Adrenal gland (tissue), 5 donors: ENCODE data around the gene RIPOR2.

Source experiments
- POLR2A ChIP-seq, 2 donors: fragments of 450-650 bp; IDR thresholded peaks; one replicate each; pipeline ENCODE4 v1.6.1; 2017; ENCODE audit warnings: antibody characterized with exemption in 2 of 2, mild to moderate bottlenecking in 2 of 2, moderate library complexity in 1 of 2
- TF ChIP-seq, protein P1 (sequence below), 6 experiments: fragments of 450-650 bp in 4 of 6; fragments of 200-600 bp in 2 of 6; sonication (generic) in 1 of 6; IDR thresholded peaks; 1 replicate in 5 of 6; 2 replicates in 1 of 6; pipeline versions ENCODE4 v1.5.1 to v1.8.0; 2016 to 2021; ENCODE audit warnings: antibody characterized with exemption in 6 of 6, mild to moderate bottlenecking in 2 of 6, moderate library complexity in 1 of 6
- donor health status: DM: no; HTN: no; CAD: no.

DNA sequence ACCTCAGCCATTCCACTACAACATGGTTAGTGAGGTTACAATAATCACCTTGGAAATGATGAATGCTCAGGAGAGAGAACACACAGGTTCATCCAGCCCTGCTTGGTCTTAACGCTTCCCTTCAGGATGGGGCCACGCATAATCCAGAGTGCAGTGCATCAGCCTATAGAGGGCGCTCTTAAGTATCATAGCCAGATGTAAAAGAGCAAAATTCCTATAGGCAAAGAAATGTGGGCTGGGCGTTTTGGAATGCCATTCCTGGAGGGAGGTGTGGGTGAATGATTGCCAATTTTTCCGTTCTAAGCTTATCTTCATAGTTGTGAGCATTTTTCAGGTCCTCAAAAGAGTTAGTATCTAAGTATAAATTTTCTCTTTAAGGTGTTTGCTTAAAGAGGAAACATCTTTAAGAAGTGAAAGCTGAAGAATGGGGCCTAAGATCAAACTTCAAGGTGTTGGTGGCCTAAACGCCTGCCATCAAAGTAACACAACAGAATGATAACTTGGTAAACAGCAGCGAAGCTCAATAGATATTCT is 1.8 kb downstream of the RIPOR2 start:
- TF ChIP-seq, protein P1, sequence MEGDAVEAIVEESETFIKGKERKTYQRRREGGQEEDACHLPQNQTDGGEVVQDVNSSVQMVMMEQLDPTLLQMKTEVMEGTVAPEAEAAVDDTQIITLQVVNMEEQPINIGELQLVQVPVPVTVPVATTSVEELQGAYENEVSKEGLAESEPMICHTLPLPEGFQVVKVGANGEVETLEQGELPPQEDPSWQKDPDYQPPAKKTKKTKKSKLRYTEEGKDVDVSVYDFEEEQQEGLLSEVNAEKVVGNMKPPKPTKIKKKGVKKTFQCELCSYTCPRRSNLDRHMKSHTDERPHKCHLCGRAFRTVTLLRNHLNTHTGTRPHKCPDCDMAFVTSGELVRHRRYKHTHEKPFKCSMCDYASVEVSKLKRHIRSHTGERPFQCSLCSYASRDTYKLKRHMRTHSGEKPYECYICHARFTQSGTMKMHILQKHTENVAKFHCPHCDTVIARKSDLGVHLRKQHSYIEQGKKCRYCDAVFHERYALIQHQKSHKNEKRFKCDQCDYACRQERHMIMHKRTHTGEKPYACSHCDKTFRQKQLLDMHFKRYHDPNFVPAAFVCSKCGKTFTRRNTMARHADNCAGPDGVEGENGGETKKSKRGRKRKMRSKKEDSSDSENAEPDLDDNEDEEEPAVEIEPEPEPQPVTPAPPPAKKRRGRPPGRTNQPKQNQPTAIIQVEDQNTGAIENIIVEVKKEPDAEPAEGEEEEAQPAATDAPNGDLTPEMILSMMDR (IDR thresholded peaks at IDR 0.05), result peak in 4 of 6 experiments; percentile 10 to 39 (median 26)
- no peak for TF ChIP-seq POLR2A (IDR thresholded peaks at IDR 0.05)
